Large intestine (tissue), 3 donors: ENCODE data around the gene S1PR3. TPM values are rescaled to one million over a fixed set of nuclear protein-coding genes. Genes with fewer than 3 reads are reported as not detected.

Experiments used
- DNase-seq, 2 donors: peaks; one replicate each; pipeline versions ENCODE4 v3.0.0 to v3.0.0-alpha.2; 2013
- H3K27ac ChIP-seq: one replicate; pipeline ENCODE4 v1.5.1; 2013; ENCODE audit warnings: low read length
- H3K27me3 ChIP-seq: 2 replicates; pipeline ENCODE4 v1.6.1; 2013; ENCODE audit warnings: low read length; ENCODE audit not compliant: control insufficient read depth, insufficient read depth
- H3K36me3 ChIP-seq: 2 replicates; pipeline ENCODE4 v1.6.1; 2013; ENCODE audit warnings: low read length; ENCODE audit not compliant: control insufficient read depth, insufficient read depth
- H3K4me1 ChIP-seq: one replicate; pipeline ENCODE4 v1.6.1; 2013; ENCODE audit warnings: low read length; ENCODE audit not compliant: control insufficient read depth, insufficient read depth
- H3K4me3 ChIP-seq: one replicate; pipeline ENCODE4 v1.5.1; 2013; ENCODE audit warnings: low read length
- H3K9me3 ChIP-seq: one replicate; pipeline ENCODE4 v1.6.1; 2013; ENCODE audit warnings: mild to moderate bottlenecking, low read depth, low read length, moderate library complexity; ENCODE audit not compliant: control insufficient read depth
- WGBS: methylation state at CpG from one replicate; pipeline ENCODE4 v1.1.5; 2013; ENCODE audit warnings: low lambda C conversion rate; ENCODE audit not compliant: insufficient coverage; 5-methylcytosine and 5-hydroxymethylcytosine counted together
- polyA plus RNA-seq: library from polyadenylated mRNA; unstranded; fragments of 120-200 nt; gene quantifications from one replicate; pipeline ENCODE4 v1.2.1, GENCODE V29; 2013

Gene S1PR3
- polyA plus RNA-seq, 1 donor = 10.4 TPM

- Histone ChIP-seq H3K27ac (no peak overlapping the region), H3K27me3 (no peaks in the 10 kb centered on the region), H3K4me3 (no peak overlapping the region), H3K9me3 (no peaks in the 10 kb centered on the region), H3K4me1 (no peaks in the 10 kb centered on the region), H3K36me3 (no peaks in the 10 kb centered on the region)
- DNase-seq = no peak
- WGBS = 100% methylated on average over 2 of the region's 12 CpGs
Observed at GRCh38 chr9:89008744-89009545, 17.7 kb downstream of the S1PR3 start.

DNA sequence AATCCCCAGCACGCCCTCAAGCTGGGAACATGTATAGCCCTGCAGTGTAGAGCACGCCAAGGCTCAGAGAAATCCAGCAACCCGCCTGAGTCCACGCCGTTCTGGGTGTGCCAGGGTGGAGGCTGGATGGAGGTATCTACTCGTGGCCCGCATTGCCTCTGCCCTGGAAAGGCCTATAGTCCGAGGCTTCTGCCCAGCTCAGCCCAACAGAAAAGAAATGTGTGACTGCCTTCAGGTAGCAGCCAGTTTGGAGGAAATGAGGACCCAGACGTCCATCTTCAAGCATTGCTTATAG lies 18.2 kb downstream of the S1PR3 start:
- Histone ChIP-seq H3K9me3 (no peaks in the 10 kb centered on the region), H3K27ac (no peak overlapping the region), H3K36me3 (no peaks in the 10 kb centered on the region), H3K27me3 (no peaks in the 10 kb centered on the region), H3K4me3 (no peak overlapping the region), H3K4me1 (no peaks in the 10 kb centered on the region)
- no peak for DNase-seq
- WGBS = no CpG with 5 or more reads among the region's 9 CpGs

- no CpG with 5 or more reads among the region's 10 CpGs for WGBS
- no peaks in the 10 kb centered on the region for H3K36me3 ChIP-seq
Observed at GRCh38 chr9:89010056-89010455, 18.8 kb downstream of the S1PR3 start.

GRCh38 chr9:89010526-89011111 lies 19.4 kb downstream of the S1PR3 start:
- WGBS = no CpG with 5 or more reads among the region's 6 CpGs
- Histone ChIP-seq H3K4me1 (no peaks in the 10 kb centered on the region), H3K36me3 (no peaks in the 10 kb centered on the region), H3K9me3 (no peaks in the 10 kb centered on the region), H3K27ac (no peak overlapping the region), H3K27me3 (no peaks in the 10 kb centered on the region), H3K4me3 (no peak overlapping the region)
- DNase-seq = no peak

More at GRCh38 chr9:89010056-89010455, 18.8 kb downstream of the S1PR3 start:
- H3K27ac ChIP-seq = no peak overlapping the region
- no peaks in the 10 kb centered on the region for H3K4me1 ChIP-seq
- no peaks in the 10 kb centered on the region for H3K9me3 ChIP-seq
- H3K4me3 ChIP-seq = no peak overlapping the region
- no peak for DNase-seq
- no peaks in the 10 kb centered on the region for H3K27me3 ChIP-seq

GRCh38 chr9:89011683-89012082 lies 20.4 kb downstream of the S1PR3 start:
- Histone ChIP-seq H3K4me1 (no peaks in the 10 kb centered on the region), H3K9me3 (no peaks in the 10 kb centered on the region), H3K4me3 (no peak overlapping the region), H3K27ac (no peak overlapping the region), H3K27me3 (no peaks in the 10 kb centered on the region), H3K36me3 (no peaks in the 10 kb centered on the region)
- no CpG with 5 or more reads among the region's 2 CpGs for WGBS
- DNase-seq = no peak

GRCh38 chr9:89012294-89013042 lies 21.2 kb downstream of the S1PR3 start:
- Histone ChIP-seq H3K4me1 (no peaks in the 10 kb centered on the region), H3K4me3 (no peak overlapping the region), H3K27me3 (no peaks in the 10 kb centered on the region), H3K27ac (no peak overlapping the region), H3K9me3 (no peaks in the 10 kb centered on the region), H3K36me3 (no peaks in the 10 kb centered on the region)
- no peak for DNase-seq
- no CpG with 5 or more reads among the region's 13 CpGs for WGBS

DNA sequence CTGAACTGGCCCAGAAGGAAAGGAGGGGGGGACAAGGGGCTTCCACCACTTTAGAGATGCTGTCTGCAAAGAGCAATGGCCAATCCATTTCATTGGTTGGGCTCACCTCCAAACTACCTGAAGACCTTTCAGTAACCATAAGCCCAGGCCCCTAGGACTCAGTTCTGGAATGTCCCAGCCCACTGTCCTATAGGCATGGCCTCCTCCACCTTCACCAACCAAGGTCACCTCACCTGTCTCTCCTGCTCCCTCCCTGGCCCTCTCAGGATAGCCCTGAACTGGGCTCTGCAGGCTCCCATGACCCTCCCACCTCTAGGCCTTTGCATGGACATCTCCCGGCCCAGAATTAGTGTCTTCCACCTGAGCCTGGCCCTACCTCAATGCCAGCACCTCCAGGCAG lies 22.4 kb downstream of the S1PR3 start:
- no peaks in the 10 kb centered on the region for H3K4me1 ChIP-seq
- no peak overlapping the region for H3K27ac ChIP-seq
- H3K36me3 ChIP-seq = no peaks in the 10 kb centered on the region
- DNase-seq = no peak
- H3K27me3 ChIP-seq = no peaks in the 10 kb centered on the region
- H3K4me3 ChIP-seq = no peak overlapping the region
- WGBS = no CpG with 5 or more reads among the region's 1 CpG
- no peaks in the 10 kb centered on the region for H3K9me3 ChIP-seq

- Histone ChIP-seq H3K27ac (no peak overlapping the region), H3K36me3 (no peaks in the 10 kb centered on the region), H3K4me3 (no peak overlapping the region), H3K27me3 (no peaks in the 10 kb centered on the region), H3K9me3 (no peaks in the 10 kb centered on the region), H3K4me1 (no peaks in the 10 kb centered on the region)
- no CpG with 5 or more reads among the region's 7 CpGs for WGBS
- DNase-seq = no peak
Observed at GRCh38 chr9:89014153-89014552, 22.9 kb downstream of the S1PR3 start.

GRCh38 chr9:89015336-89015735 lies 24.1 kb downstream of the S1PR3 start:
- Histone ChIP-seq H3K4me3 (no peak overlapping the region), H3K36me3 (no peaks in the 10 kb centered on the region), H3K27me3 (no peaks in the 10 kb centered on the region), H3K9me3 (no peaks in the 10 kb centered on the region), H3K27ac (no peak overlapping the region), H3K4me1 (no peaks in the 10 kb centered on the region)
- DNase-seq = no peak
- WGBS = no CpG with 5 or more reads among the region's 2 CpGs

DNA sequence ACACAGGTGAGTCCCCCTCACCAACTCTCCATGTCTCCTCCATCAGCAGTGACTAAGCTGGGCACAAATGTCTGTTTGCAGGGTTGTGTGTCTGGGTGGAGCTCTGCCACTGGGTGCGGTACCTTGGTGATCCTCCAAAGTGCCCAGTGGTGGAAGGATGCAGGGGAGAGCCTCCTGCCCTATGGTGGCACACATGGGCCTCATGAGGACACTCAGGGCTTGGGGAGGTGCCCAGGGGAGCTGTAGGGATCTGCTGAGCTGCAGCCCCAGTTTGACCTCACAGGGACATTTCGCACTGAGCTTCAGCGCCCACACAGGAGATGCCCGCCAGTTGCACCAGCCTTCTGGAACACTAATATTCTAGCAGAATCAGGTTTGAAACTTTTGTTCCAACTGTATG lies 29.5 kb downstream of the S1PR3 start:
- DNase-seq = no peak
- Histone ChIP-seq H3K4me3 (no peak overlapping the region), H3K9me3 (no peaks in the 10 kb centered on the region), H3K36me3 (no peaks in the 10 kb centered on the region), H3K27ac (no peak overlapping the region), H3K27me3 (no peaks in the 10 kb centered on the region), H3K4me1 (peaks cover 6% of the 10 kb centered on the region)
- WGBS = no CpG with 5 or more reads among the region's 4 CpGs
